CD8-positive, alpha-beta memory T cell (primary cell): ENCODE results near the gene LINC00237. TPM values are rescaled to one million over a fixed set of nuclear protein-coding genes. Genes with fewer than 3 reads are reported as not detected.

Source experiments
- CTCF ChIA-PET: fragments of 350-600 bp; sonication (Branson Sonifier 250); formaldehyde crosslinking; loops from one replicate; lab custom pipeline; 2021; ENCODE audit warnings: antibody characterized with exemption; lab: Charles Lee
- POLR2A ChIA-PET: fragments of 350-600 bp; sonication (Branson Sonifier 250); formaldehyde crosslinking; loops from one replicate; lab custom pipeline; 2021; ENCODE audit warnings: antibody characterized with exemption; lab: Charles Lee
- DNase-seq, 5 donors: peaks; one replicate each; pipeline versions ENCODE4 v3.0.0 to v3.0.0-alpha.2; 2020 to 2022; ENCODE audit warnings: mixed read lengths in 1 of 5
- H3K27ac ChIP-seq: one replicate; pipeline ENCODE4 v1.7.0; 2013; ENCODE audit warnings: low read depth, mild to moderate bottlenecking, low read length, moderate library complexity
- H3K27me3 ChIP-seq: 2 replicates; pipeline ENCODE4 v1.7.0; 2013; ENCODE audit warnings: low read length, mild to moderate bottlenecking; ENCODE audit not compliant: insufficient read depth, poor library complexity, severe bottlenecking
- H3K36me3 ChIP-seq: 2 replicates; pipeline ENCODE4 v1.7.0; 2013; ENCODE audit warnings: mild to moderate bottlenecking, low read length, moderate library complexity; ENCODE audit not compliant: insufficient read depth
- H3K4me1 ChIP-seq: 2 replicates; pipeline ENCODE4 v1.7.0; 2013; ENCODE audit warnings: mild to moderate bottlenecking, low read length, moderate library complexity; ENCODE audit not compliant: insufficient read depth
- H3K4me3 ChIP-seq: 2 replicates; pipeline ENCODE4 v1.7.0; 2013; ENCODE audit warnings: mild to moderate bottlenecking, low read length
- H3K9me3 ChIP-seq: 2 replicates; pipeline ENCODE4 v1.7.0; 2013; ENCODE audit warnings: mild to moderate bottlenecking, low read length
- H3K27ac Mint-ChIP-seq, 8 donors: one replicate each; pipeline ENCODE4 v1.8.0; 2020 to 2021; ENCODE audit warnings: mixed read lengths in 8 of 8, mild to moderate bottlenecking in 6 of 8, inconsistent platforms in 3 of 8, moderate library complexity in 3 of 8
- H3K27me3 Mint-ChIP-seq, 2 donors: one replicate each; pipeline ENCODE4 v1.8.0; 2020 to 2021; ENCODE audit warnings: mixed read lengths in 2 of 2, mild to moderate bottlenecking in 1 of 2, moderate library complexity in 1 of 2
- H3K36me3 Mint-ChIP-seq, 3 donors: one replicate each; pipeline ENCODE4 v1.8.0; 2020 to 2021; ENCODE audit warnings: mixed read lengths in 3 of 3, inconsistent platforms in 1 of 3, mild to moderate bottlenecking in 1 of 3
- H3K4me1 Mint-ChIP-seq, 3 donors: one replicate each; pipeline ENCODE4 v1.8.0; 2020 to 2021; ENCODE audit warnings: mixed read lengths in 3 of 3, inconsistent platforms in 1 of 3, mild to moderate bottlenecking in 1 of 3
- H3K4me3 Mint-ChIP-seq, 7 donors: one replicate each; pipeline ENCODE4 v1.8.0; 2020 to 2021; ENCODE audit warnings: mixed read lengths in 7 of 7, mild to moderate bottlenecking in 6 of 7, moderate library complexity in 4 of 7, inconsistent platforms in 2 of 7
- H3K9me3 Mint-ChIP-seq, 5 donors: one replicate each; pipeline ENCODE4 v1.8.0; 2020 to 2022; ENCODE audit warnings: mixed read lengths in 5 of 5, mild to moderate bottlenecking in 3 of 5, moderate library complexity in 2 of 5, inconsistent platforms in 1 of 5
- polyA plus RNA-seq: library from polyadenylated mRNA; unstranded; fragments of 300-500 nt; fragmentation: Illumina TruSeq; gene quantifications from one replicate; pipeline ENCODE4 v1.2.3, GENCODE V29; 2021
- total RNA-seq, 2 experiments: library from RNA; stranded (reverse); gene quantifications; one replicate each; pipeline ENCODE4 v1.2.3, GENCODE V29; 2021

LINC00237 gene
- total RNA-seq (not detected), polyA plus RNA-seq (not detected)

- no peaks in the 10 kb centered on the region for H3K36me3 Mint-ChIP-seq
- Histone ChIP-seq H3K27ac (no peak within 1 kb of the TSS), H3K4me1 (peaks cover 25% of the 10 kb centered on the region), H3K27me3 (peaks cover 71% of the 10 kb centered on the region), H3K4me3 (no peak within 1 kb of the TSS), H3K9me3 (no peaks in the 10 kb centered on the region), H3K36me3 (no peaks in the 10 kb centered on the region)
- ChIA-PET POLR2A (no interaction called here), CTCF (no interaction called here)
- H3K27me3 Mint-ChIP-seq: peaks cover 62 to 72% of the 10 kb centered on the region in 2 donors
- peaks cover 0 to 3% (median 0%) of the 10 kb centered on the region in 5 donors for H3K9me3 Mint-ChIP-seq
- no peak within 1 kb of the TSS for H3K27ac Mint-ChIP-seq
- H3K4me1 Mint-ChIP-seq: peaks cover 21 to 46% (median 23%) of the 10 kb centered on the region in 3 donors
- DNase-seq: no peak
- peak within 1 kb of the TSS in 6 of 7 donors; percentile 5 to 66 (median 21) for H3K4me3 Mint-ChIP-seq
Measured at GRCh38 chr20:21106171-21107017, at the start of gene LINC00237. TSS of gene LINC00237 (minus strand) at chr20:21106358.

GRCh38 chr20:21155268-21155667, 49.1 kb upstream of the LINC00237 start:
- Histone ChIP-seq H3K4me3 (no peak overlapping the region), H3K4me1 (no peaks in the 10 kb centered on the region), H3K9me3 (no peaks in the 10 kb centered on the region), H3K27me3 (no peaks in the 10 kb centered on the region), H3K36me3 (no peaks in the 10 kb centered on the region), H3K27ac (no peak overlapping the region)
- POLR2A ChIA-PET: no interaction called here
- H3K4me3 Mint-ChIP-seq: no peak overlapping the region
- H3K36me3 Mint-ChIP-seq: peaks cover 14 to 51% (median 30%) of the 10 kb centered on the region in 3 donors
- CTCF ChIA-PET: no interaction called here
- H3K27ac Mint-ChIP-seq: no peak overlapping the region
- peaks cover 0 to 1% (median 0%) of the 10 kb centered on the region in 3 donors for H3K4me1 Mint-ChIP-seq
- no peak for DNase-seq
- no peaks in the 10 kb centered on the region for H3K9me3 Mint-ChIP-seq
- no peaks in the 10 kb centered on the region for H3K27me3 Mint-ChIP-seq

GRCh38 chr20:21154692-21155091, 48.5 kb upstream of the LINC00237 start:
- DNase-seq: no peak
- Mint-ChIP-seq H3K4me1 (peaks cover 0 to 1% (median 0%) of the 10 kb centered on the region in 3 donors), H3K36me3 (peaks cover 9 to 49% (median 30%) of the 10 kb centered on the region in 3 donors), H3K9me3 (no peaks in the 10 kb centered on the region), H3K27me3 (no peaks in the 10 kb centered on the region), H3K4me3 (no peak overlapping the region), H3K27ac (no peak overlapping the region)
- POLR2A ChIA-PET: no interaction called here
- Histone ChIP-seq H3K27ac (no peak overlapping the region), H3K4me3 (no peak overlapping the region), H3K36me3 (no peaks in the 10 kb centered on the region), H3K4me1 (no peaks in the 10 kb centered on the region), H3K9me3 (no peaks in the 10 kb centered on the region), H3K27me3 (no peaks in the 10 kb centered on the region)
- CTCF ChIA-PET: no interaction called here

GRCh38 chr20:21151791-21152190, 45.6 kb upstream of the LINC00237 start:
- no peaks in the 10 kb centered on the region for H3K9me3 Mint-ChIP-seq
- H3K4me1 Mint-ChIP-seq: peaks cover 0 to 1% (median 0%) of the 10 kb centered on the region in 3 donors
- no peak overlapping the region for H3K27ac ChIP-seq
- POLR2A ChIA-PET: no interaction called here
- H3K9me3 ChIP-seq: no peaks in the 10 kb centered on the region
- H3K4me3 ChIP-seq: no peak overlapping the region
- no peaks in the 10 kb centered on the region for H3K27me3 ChIP-seq
- CTCF ChIA-PET: no interaction called here
- H3K4me3 Mint-ChIP-seq: no peak overlapping the region
- H3K4me1 ChIP-seq: no peaks in the 10 kb centered on the region
- no peaks in the 10 kb centered on the region for H3K36me3 ChIP-seq
- H3K36me3 Mint-ChIP-seq: peaks cover 24 to 64% (median 32%) of the 10 kb centered on the region in 3 donors
- no peak for DNase-seq
- no peak overlapping the region for H3K27ac Mint-ChIP-seq
- no peaks in the 10 kb centered on the region for H3K27me3 Mint-ChIP-seq

GRCh38 chr20:21149344-21149743, 43.2 kb upstream of the LINC00237 start:
- CTCF ChIA-PET: no interaction called here
- no peaks in the 10 kb centered on the region for H3K36me3 ChIP-seq
- Mint-ChIP-seq H3K4me1 (peaks cover 0 to 1% (median 0%) of the 10 kb centered on the region in 3 donors), H3K27ac (no peak overlapping the region), H3K36me3 (peaks cover 17 to 67% (median 25%) of the 10 kb centered on the region in 3 donors), H3K27me3 (no peaks in the 10 kb centered on the region), H3K9me3 (no peaks in the 10 kb centered on the region), H3K4me3 (no peak overlapping the region)
- no peaks in the 10 kb centered on the region for H3K9me3 ChIP-seq
- no peak overlapping the region for H3K4me3 ChIP-seq
- DNase-seq: no peak
- no peaks in the 10 kb centered on the region for H3K4me1 ChIP-seq
- H3K27me3 ChIP-seq: no peaks in the 10 kb centered on the region
- no peak overlapping the region for H3K27ac ChIP-seq
- POLR2A ChIA-PET: no interaction called here

- ChIA-PET CTCF (no interaction called here), POLR2A (no interaction called here)
- Mint-ChIP-seq H3K27me3 (no peaks in the 10 kb centered on the region), H3K4me3 (no peak overlapping the region), H3K27ac (peak overlapping the region in 1 of 8 donors; percentile 88), H3K4me1 (peaks cover 0 to 1% (median 0%) of the 10 kb centered on the region in 3 donors), H3K36me3 (peaks cover 8 to 59% (median 24%) of the 10 kb centered on the region in 3 donors), H3K9me3 (no peaks in the 10 kb centered on the region)
- Histone ChIP-seq H3K36me3 (no peaks in the 10 kb centered on the region), H3K27me3 (no peaks in the 10 kb centered on the region), H3K4me3 (no peak overlapping the region), H3K27ac (no peak overlapping the region), H3K9me3 (no peaks in the 10 kb centered on the region), H3K4me1 (no peaks in the 10 kb centered on the region)
- DNase-seq: no peak
Measured at GRCh38 chr20:21147593-21147992, 41.4 kb upstream of the LINC00237 start.

GRCh38 chr20:21146215-21146614, 40.1 kb upstream of the LINC00237 start:
- Histone ChIP-seq H3K27me3 (no peaks in the 10 kb centered on the region), H3K4me1 (no peaks in the 10 kb centered on the region), H3K9me3 (no peaks in the 10 kb centered on the region), H3K4me3 (no peak overlapping the region), H3K36me3 (no peaks in the 10 kb centered on the region), H3K27ac (no peak overlapping the region)
- no peaks in the 10 kb centered on the region for H3K27me3 Mint-ChIP-seq
- CTCF ChIA-PET: no interaction called here
- POLR2A ChIA-PET: no interaction called here
- peaks cover 8 to 57% (median 29%) of the 10 kb centered on the region in 3 donors for H3K36me3 Mint-ChIP-seq
- H3K4me1 Mint-ChIP-seq: peaks cover 0 to under 1% (median 0%) of the 10 kb centered on the region in 3 donors
- H3K9me3 Mint-ChIP-seq: no peaks in the 10 kb centered on the region
- DNase-seq: no peak
- H3K4me3 Mint-ChIP-seq: no peak overlapping the region
- no peak overlapping the region for H3K27ac Mint-ChIP-seq

- H3K4me3 ChIP-seq: no peak overlapping the region
- H3K27me3 ChIP-seq: no peaks in the 10 kb centered on the region
- DNase-seq: no peak
- H3K27me3 Mint-ChIP-seq: no peaks in the 10 kb centered on the region
- no peak overlapping the region for H3K4me3 Mint-ChIP-seq
- H3K9me3 Mint-ChIP-seq: no peaks in the 10 kb centered on the region
- no peaks in the 10 kb centered on the region for H3K4me1 ChIP-seq
- H3K4me1 Mint-ChIP-seq: no peaks in the 10 kb centered on the region
- H3K36me3 Mint-ChIP-seq: peaks cover 8 to 57% (median 29%) of the 10 kb centered on the region in 3 donors
- CTCF ChIA-PET: no interaction called here
- no peak overlapping the region for H3K27ac ChIP-seq
- H3K27ac Mint-ChIP-seq: no peak overlapping the region
- no peaks in the 10 kb centered on the region for H3K36me3 ChIP-seq
- no peaks in the 10 kb centered on the region for H3K9me3 ChIP-seq
- POLR2A ChIA-PET: no interaction called here
Measured at GRCh38 chr20:21145424-21145823, 39.3 kb upstream of the LINC00237 start.
